CD4-positive, alpha-beta memory T cell (primary cell): ENCODE measurements around the gene SCG2. TPM values are rescaled to one million over a fixed set of nuclear protein-coding genes. Genes with fewer than 3 reads are reported as not detected.
"Not testable (repeated sequence)": the region's sequence is repeated elsewhere in the genome, so short reads cannot be mapped to it uniquely, and the experiment has no call there.

Experiments
- CTCF ChIA-PET: fragments of 350-600 bp; sonication (Branson Sonifier 250); formaldehyde crosslinking; loops from one replicate; lab custom pipeline; 2021; ENCODE audit warnings: inconsistent platforms; ENCODE audit not compliant: partially characterized antibody; lab: Charles Lee
- POLR2A ChIA-PET: fragments of 350-600 bp; sonication (Branson Sonifier 250); formaldehyde crosslinking; loops from one replicate; lab custom pipeline; 2021; ENCODE audit not compliant: partially characterized antibody; lab: Charles Lee
- DNase-seq, 5 donors: peaks; one replicate each; pipeline versions ENCODE4 v3.0.0 to v3.0.0-alpha.2; 2020 to 2022; ENCODE audit warnings: mixed read lengths in 1 of 5
- H3K27ac ChIP-seq: one replicate; pipeline ENCODE4 v1.7.0; 2013; ENCODE audit warnings: low read depth, low read length
- H3K27me3 ChIP-seq: 2 replicates; pipeline ENCODE4 v1.7.0; 2013; ENCODE audit warnings: mild to moderate bottlenecking, low read length, moderate library complexity; ENCODE audit not compliant: insufficient read depth
- H3K36me3 ChIP-seq: 2 replicates; pipeline ENCODE4 v1.7.0; 2013; ENCODE audit warnings: mild to moderate bottlenecking, low read length, moderate library complexity; ENCODE audit not compliant: insufficient read depth
- H3K4me1 ChIP-seq: 2 replicates; pipeline ENCODE4 v1.7.0; 2013; ENCODE audit warnings: mild to moderate bottlenecking, low read length, moderate library complexity; ENCODE audit not compliant: insufficient read depth
- H3K4me3 ChIP-seq, 2 donors: one replicate each; pipeline ENCODE4 v1.7.0; 2013; ENCODE audit warnings: low read length in 2 of 2, mild to moderate bottlenecking in 1 of 2
- H3K9me3 ChIP-seq, 2 donors: one replicate each; pipeline ENCODE4 v1.7.0; 2013; ENCODE audit warnings: low read length in 2 of 2, control low read depth in 1 of 2; ENCODE audit not compliant: control insufficient read depth in 1 of 2
- H3K27ac Mint-ChIP-seq, 7 donors: one replicate each; pipeline ENCODE4 v1.8.0; 2020 to 2021; ENCODE audit warnings: mixed read lengths in 7 of 7, mild to moderate bottlenecking in 6 of 7, inconsistent platforms in 3 of 7, moderate library complexity in 3 of 7
- H3K27me3 Mint-ChIP-seq, 2 donors: one replicate each; pipeline ENCODE4 v1.8.0; 2020 to 2021; ENCODE audit warnings: mixed read lengths in 2 of 2
- H3K36me3 Mint-ChIP-seq, 2 donors: one replicate each; pipeline ENCODE4 v1.8.0; 2020 to 2021; ENCODE audit warnings: mixed read lengths in 2 of 2, inconsistent platforms in 1 of 2, mild to moderate bottlenecking in 1 of 2
- H3K4me1 Mint-ChIP-seq, 4 donors: one replicate each; pipeline ENCODE4 v1.8.0; 2020 to 2021; ENCODE audit warnings: mixed read lengths in 4 of 4, mild to moderate bottlenecking in 1 of 4
- H3K4me3 Mint-ChIP-seq, 8 donors: one replicate each; pipeline ENCODE4 v1.8.0; 2020 to 2021; ENCODE audit warnings: mixed read lengths in 8 of 8, mild to moderate bottlenecking in 7 of 8, moderate library complexity in 6 of 8, inconsistent platforms in 3 of 8
- H3K9me3 Mint-ChIP-seq, 8 donors: one replicate each; pipeline ENCODE4 v1.8.0; 2020 to 2021; ENCODE audit warnings: mixed read lengths in 8 of 8, mild to moderate bottlenecking in 5 of 8, inconsistent platforms in 3 of 8, moderate library complexity in 1 of 8
- intact Hi-C: fragments of 100-400 bp; cut with micrococcal nuclease; formaldehyde crosslinking; loops from one replicate; pipeline ENCODE4 v1.15.1; 2023
- polyA plus RNA-seq, 2 donors: library from polyadenylated mRNA; unstranded; fragments of 300-500 nt; fragmentation: Illumina TruSeq; gene quantifications; one replicate each; pipeline ENCODE4 v1.2.3, GENCODE V29; 2021
- total RNA-seq, 2 experiments: library from RNA; stranded (reverse); gene quantifications; one replicate each; pipeline ENCODE4 v1.2.3, GENCODE V29; 2021

The SCG2 gene
- total and polyA plus RNA-seq, 4 experiments from 2014 or later = not detected

- intact Hi-C loops = no loop called here
- no peak for DNase-seq
- no peaks in the 10 kb centered on the region for H3K9me3 ChIP-seq
- H3K27me3 Mint-ChIP-seq = peaks cover 0 to 2% of the 10 kb centered on the region in 2 donors
- H3K27ac ChIP-seq = no peak overlapping the region
- no peaks in the 10 kb centered on the region for H3K27me3 ChIP-seq
- peaks cover 0 to 7% (median 0%) of the 10 kb centered on the region in 8 donors for H3K9me3 Mint-ChIP-seq
- POLR2A ChIA-PET = no interaction called here
- H3K4me1 Mint-ChIP-seq = peaks cover 0 to 2% (median 0%) of the 10 kb centered on the region in 4 donors
- H3K36me3 Mint-ChIP-seq = no peaks in the 10 kb centered on the region
- H3K4me1 ChIP-seq = no peaks in the 10 kb centered on the region
- no peak overlapping the region for H3K4me3 Mint-ChIP-seq
- H3K36me3 ChIP-seq = no peaks in the 10 kb centered on the region
- no peak overlapping the region for H3K27ac Mint-ChIP-seq
- H3K4me3 ChIP-seq = no peak overlapping the region
- CTCF ChIA-PET = no interaction called here
Observed at GRCh38 chr2:223598994-223599639, 3.0 kb downstream of the SCG2 start.

- no peaks in the 10 kb centered on the region for H3K36me3 ChIP-seq
- intact Hi-C loops = no loop called here
- POLR2A ChIA-PET = no interaction called here
- no peaks in the 10 kb centered on the region for H3K36me3 Mint-ChIP-seq
- no peak overlapping the region for H3K27ac Mint-ChIP-seq
- no peak for DNase-seq
- no peaks in the 10 kb centered on the region for H3K4me1 ChIP-seq
- H3K27me3 Mint-ChIP-seq = peaks cover 0 to 2% of the 10 kb centered on the region in 2 donors
- H3K27me3 ChIP-seq = no peaks in the 10 kb centered on the region
- CTCF ChIA-PET = no interaction called here
- no peaks in the 10 kb centered on the region for H3K9me3 ChIP-seq
- no peak overlapping the region for H3K27ac ChIP-seq
- H3K4me3 Mint-ChIP-seq = no peak overlapping the region
- H3K4me1 Mint-ChIP-seq = no peaks in the 10 kb centered on the region
- peaks cover 0 to 7% (median 4%) of the 10 kb centered on the region in 8 donors for H3K9me3 Mint-ChIP-seq
- H3K4me3 ChIP-seq = no peak overlapping the region
Observed at GRCh38 chr2:223597076-223597475, 5.1 kb downstream of the SCG2 start.

GRCh38 chr2:223596208-223596607 lies 6.0 kb downstream of the SCG2 start:
- H3K27ac Mint-ChIP-seq = no peak overlapping the region
- peaks cover 0 to 1% of the 10 kb centered on the region in 2 donors for H3K27me3 Mint-ChIP-seq
- H3K27ac ChIP-seq = no peak overlapping the region
- H3K36me3 Mint-ChIP-seq = no peaks in the 10 kb centered on the region
- H3K4me3 Mint-ChIP-seq = no peak overlapping the region
- no peaks in the 10 kb centered on the region for H3K36me3 ChIP-seq
- no peaks in the 10 kb centered on the region for H3K27me3 ChIP-seq
- no peak for DNase-seq
- intact Hi-C loops = no loop called here
- no peaks in the 10 kb centered on the region for H3K4me1 Mint-ChIP-seq
- peaks cover 0 to 7% (median 4%) of the 10 kb centered on the region in 8 donors for H3K9me3 Mint-ChIP-seq
- no peaks in the 10 kb centered on the region for H3K4me1 ChIP-seq
- no peak overlapping the region for H3K4me3 ChIP-seq
- ChIA-PET POLR2A (no interaction called here), CTCF (no interaction called here)
- no peaks in the 10 kb centered on the region for H3K9me3 ChIP-seq

GRCh38 chr2:223594831-223595230 lies 7.3 kb downstream of the SCG2 start:
- Mint-ChIP-seq H3K9me3 (peaks cover 0 to 7% (median 3%) of the 10 kb centered on the region in 8 donors), H3K27ac (no peak overlapping the region), H3K4me3 (no peak overlapping the region), H3K36me3 (no peaks in the 10 kb centered on the region), H3K4me1 (no peaks in the 10 kb centered on the region), H3K27me3 (no peaks in the 10 kb centered on the region)
- intact Hi-C loops = no loop called here
- no peaks in the 10 kb centered on the region for H3K9me3 ChIP-seq
- ChIA-PET POLR2A (no interaction called here), CTCF (no interaction called here)
- DNase-seq = no peak
- no peaks in the 10 kb centered on the region for H3K4me1 ChIP-seq
- H3K36me3 ChIP-seq = no peaks in the 10 kb centered on the region
- H3K4me3 ChIP-seq = no peak overlapping the region
- no peaks in the 10 kb centered on the region for H3K27me3 ChIP-seq
- no peak overlapping the region for H3K27ac ChIP-seq

- H3K36me3 ChIP-seq = no peaks in the 10 kb centered on the region
- intact Hi-C loops = no loop called here
- H3K27me3 ChIP-seq = no peaks in the 10 kb centered on the region
- no peak overlapping the region for H3K27ac Mint-ChIP-seq
- H3K4me1 ChIP-seq = no peaks in the 10 kb centered on the region
- POLR2A ChIA-PET = no interaction called here
- H3K27ac ChIP-seq = no peak overlapping the region
- H3K9me3 ChIP-seq = no peaks in the 10 kb centered on the region
- CTCF ChIA-PET = no interaction called here
- H3K9me3 Mint-ChIP-seq = peaks cover 0 to 7% (median 3%) of the 10 kb centered on the region in 8 donors
- DNase-seq = no peak
- H3K4me1 Mint-ChIP-seq = no peaks in the 10 kb centered on the region
- H3K36me3 Mint-ChIP-seq = no peaks in the 10 kb centered on the region
- H3K4me3 ChIP-seq = no peak overlapping the region
- H3K4me3 Mint-ChIP-seq = no peak overlapping the region
- no peaks in the 10 kb centered on the region for H3K27me3 Mint-ChIP-seq
Observed at GRCh38 chr2:223594259-223594658, 7.9 kb downstream of the SCG2 start.

GRCh38 chr2:223592689-223593088 lies 9.5 kb downstream of the SCG2 start:
- intact Hi-C loops, H3K4me3 Mint-ChIP-seq, H3K27me3 Mint-ChIP-seq, H3K4me1 Mint-ChIP-seq, H3K9me3 Mint-ChIP-seq, H3K36me3 ChIP-seq, H3K27ac ChIP-seq, CTCF ChIA-PET, POLR2A ChIA-PET, H3K27me3 ChIP-seq, H3K4me1 ChIP-seq, H3K36me3 Mint-ChIP-seq, H3K27ac Mint-ChIP-seq, DNase-seq, H3K4me3 ChIP-seq, H3K9me3 ChIP-seq: not testable (repeated sequence)

- H3K27me3 Mint-ChIP-seq = peaks cover 0 to 3% of the 10 kb centered on the region in 2 donors
- CTCF ChIA-PET = no interaction called here
- H3K4me1 ChIP-seq = no peaks in the 10 kb centered on the region
- H3K4me1 Mint-ChIP-seq = no peaks in the 10 kb centered on the region
- intact Hi-C loops = no loop called here
- POLR2A ChIA-PET = no interaction called here
- no peak overlapping the region for H3K27ac ChIP-seq
- no peak overlapping the region for H3K27ac Mint-ChIP-seq
- H3K27me3 ChIP-seq = no peaks in the 10 kb centered on the region
- no peak overlapping the region for H3K4me3 Mint-ChIP-seq
- DNase-seq = no peak
- H3K36me3 ChIP-seq = no peaks in the 10 kb centered on the region
- no peak overlapping the region for H3K4me3 ChIP-seq
- H3K9me3 ChIP-seq = no peaks in the 10 kb centered on the region
- H3K36me3 Mint-ChIP-seq = no peaks in the 10 kb centered on the region
- H3K9me3 Mint-ChIP-seq = peaks cover 0 to 7% (median under 1%) of the 10 kb centered on the region in 8 donors
Observed at GRCh38 chr2:223591596-223591995, 10.6 kb downstream of the SCG2 start.
